ENCODE data around the gene ARHGAP32.

ARHGAP32 gene

GRCh38 chr11:128948583-128948982, 243.5 kb downstream of the ARHGAP32 start:
- no peak for FAIRE-seq

- no peak for FAIRE-seq
Measured at GRCh38 chr11:128947773-128948172, 244.4 kb downstream of the ARHGAP32 start.

- FAIRE-seq: no peak
Measured at GRCh38 chr11:128946648-128947047, 245.5 kb downstream of the ARHGAP32 start.

GRCh38 chr11:128943428-128943976, 248.6 kb downstream of the ARHGAP32 start:
- FAIRE-seq: no peak

- no peak for FAIRE-seq
Measured at GRCh38 chr11:128942817-128943427, 249.2 kb downstream of the ARHGAP32 start, which contains the start of gene TP53AIP1. Gene TP53AIP1 (minus strand): TSS chr11:128942871. CDS start chr11:128937818, 5,053 bp downstream.

GRCh38 chr11:128942272-128942612, 249.9 kb downstream of the ARHGAP32 start:
- no peak for FAIRE-seq

GRCh38 chr11:128941573-128942271, 250.4 kb downstream of the ARHGAP32 start:
- no peak for FAIRE-seq

GRCh38 chr11:128941110-128941509, 251.0 kb downstream of the ARHGAP32 start:
- FAIRE-seq: no peak

- FAIRE-seq: no peak
Measured at GRCh38 chr11:128940603-128941002, 251.5 kb downstream of the ARHGAP32 start.

GRCh38 chr11:128940156-128940555, 252.0 kb downstream of the ARHGAP32 start:
- no peak for FAIRE-seq

GRCh38 chr11:128939591-128939990, 252.5 kb downstream of the ARHGAP32 start:
- no peak for FAIRE-seq

GRCh38 chr11:128938156-128938885, 253.8 kb downstream of the ARHGAP32 start:
- no peak for FAIRE-seq

- no peak for FAIRE-seq
Measured at GRCh38 chr11:128937480-128937879, 254.6 kb downstream of the ARHGAP32 start.

- no peak for FAIRE-seq
Measured at GRCh38 chr11:128936606-128937251, 255.4 kb downstream of the ARHGAP32 start.

GRCh38 chr11:128934926-128935325, 257.2 kb downstream of the ARHGAP32 start:
- no peak for FAIRE-seq

GRCh38 chr11:128934351-128934750, 257.8 kb downstream of the ARHGAP32 start:
- no peak for FAIRE-seq

- no peak for FAIRE-seq
Measured at GRCh38 chr11:128933481-128934178, 258.5 kb downstream of the ARHGAP32 start.

- FAIRE-seq: no peak
Measured at GRCh38 chr11:128931668-128932067, 260.5 kb downstream of the ARHGAP32 start.

- no peak for FAIRE-seq
Measured at GRCh38 chr11:128931066-128931465, 261.1 kb downstream of the ARHGAP32 start.

GRCh38 chr11:128929991-128930390, 262.1 kb downstream of the ARHGAP32 start:
- FAIRE-seq: no peak

GRCh38 chr11:128929468-128929867, 262.7 kb downstream of the ARHGAP32 start:
- FAIRE-seq: no peak

- no peak for FAIRE-seq
Measured at GRCh38 chr11:128928400-128928799, 263.7 kb downstream of the ARHGAP32 start.

Data from G401.6 (cell line).